Suprapubic skin (tissue), 3 donors: Measurements from ENCODE around the gene CDKN3.

Experiments
- CTCF ChIP-seq, 2 donors: fragments of 200-600 bp in 1 of 2; fragments of 450-650 bp in 1 of 2; sonication (generic) in 1 of 2; IDR thresholded peaks; one replicate each; pipeline ENCODE4 v1.5.1; 2016 to 2019; ENCODE audit warnings: antibody characterized with exemption in 2 of 2, mild to moderate bottlenecking in 1 of 2, moderate library complexity in 1 of 2
- POLR2A ChIP-seq, 2 donors: fragments of 450-650 bp; IDR thresholded peaks; one replicate each; pipeline ENCODE4 v1.6.1; 2017; ENCODE audit warnings: antibody characterized with exemption in 2 of 2, mild to moderate bottlenecking in 2 of 2, moderate library complexity in 2 of 2

DNA sequence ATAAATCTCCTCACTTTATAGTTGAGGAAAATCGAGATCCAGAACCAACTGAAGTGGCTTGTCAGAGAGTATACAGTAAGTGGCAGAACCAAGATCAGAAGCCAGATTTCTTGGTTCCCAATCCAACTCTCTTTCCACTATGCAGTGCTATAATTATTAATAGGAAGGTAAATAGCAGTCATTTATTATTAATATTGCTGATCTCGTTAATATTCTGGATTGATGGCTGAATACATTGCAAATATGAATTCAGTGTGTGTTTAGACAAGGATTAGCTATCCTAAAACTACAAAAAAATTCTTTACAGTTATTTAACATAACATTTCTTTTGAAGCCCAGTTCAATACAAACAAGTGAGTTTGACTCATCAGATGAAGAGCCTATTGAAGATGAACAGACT lies 2.8 kb downstream of the CDKN3 start:
- TF ChIP-seq CTCF (IDR thresholded peaks at IDR 0.05) (no peak), POLR2A (IDR thresholded peaks at IDR 0.05) (no peak)
